Neural cell (in vitro differentiated cells): ENCODE results near the gene CMTM7. TPM values are rescaled to one million over a fixed set of nuclear protein-coding genes. Genes with fewer than 3 reads are reported as not detected.

Source experiments
- H2AFZ ChIP-seq: fragments of 200-600, 300-800 bp; sonication (generic), shearing (Covaris generic); 2 replicates; pipeline ENCODE4 v1.6.0; 2014; ENCODE audit warnings: low read depth, mild to moderate bottlenecking, antibody characterized with exemption, low read length, moderate library complexity
- H3F3A ChIP-seq: fragments of 200-600 bp; shearing (Covaris generic); 2 replicates; pipeline ENCODE4 v1.6.1; 2016; ENCODE audit warnings: mild to moderate bottlenecking, moderate library complexity, mixed read lengths, antibody characterized with exemption, low read length; ENCODE audit not compliant: insufficient read depth, poor library complexity, severe bottlenecking
- H3K27ac ChIP-seq: fragments of 200-600, 300-800 bp; sonication (generic), shearing (Covaris generic); 2 replicates; pipeline ENCODE4 v1.5.1; 2014; ENCODE audit warnings: mild to moderate bottlenecking, low read length, moderate library complexity
- H3K27me3 ChIP-seq: fragments of 300-800, 200-600 bp; sonication (generic), shearing (Covaris generic); 2 replicates; pipeline ENCODE4 v1.6.0; 2014; ENCODE audit warnings: mild to moderate bottlenecking, low read depth, low read length, moderate library complexity; ENCODE audit not compliant: insufficient read depth
- H3K36me3 ChIP-seq: fragments of 300-800, 200-600 bp; sonication (generic), shearing (Covaris generic); 2 replicates; pipeline ENCODE4 v1.5.1; 2014; ENCODE audit warnings: mild to moderate bottlenecking, antibody characterized with exemption, low read length, moderate library complexity; ENCODE audit not compliant: insufficient read depth
- H3K4me2 ChIP-seq: fragments of 300-800, 200-600 bp; sonication (generic), shearing (Covaris generic); 2 replicates; pipeline ENCODE4 v1.6.0; 2014; ENCODE audit warnings: mild to moderate bottlenecking, low read length
- H3K4me3 ChIP-seq: fragments of 300-800, 200-600 bp; sonication (generic), shearing (Covaris generic); 2 replicates; pipeline ENCODE4 v1.5.1; 2014; ENCODE audit warnings: mild to moderate bottlenecking, low read length, moderate library complexity
- H3K79me2 ChIP-seq: fragments of 200-600 bp; shearing (Covaris generic); replicated peaks from 2 replicates; pipeline ENCODE4 v1.6.0; 2014; ENCODE audit warnings: mild to moderate bottlenecking, low read length, moderate library complexity; ENCODE audit not compliant: insufficient read depth
- H3K9ac ChIP-seq: fragments of 300-800, 200-600 bp; sonication (generic), shearing (Covaris generic); 2 replicates; pipeline ENCODE4 v1.6.1; 2016; ENCODE audit warnings: mild to moderate bottlenecking, low read length, mixed read lengths
- H3K9me2 ChIP-seq: fragments of 200-600 bp; shearing (Covaris generic); 2 replicates; pipeline ENCODE4 v1.6.1; 2016; ENCODE audit warnings: mild to moderate bottlenecking, low read length, mixed read lengths; ENCODE audit not compliant: insufficient read depth
- H3K9me3 ChIP-seq: fragments of 200-600, 300-800 bp; sonication (generic), shearing (Covaris generic); 2 replicates; pipeline ENCODE4 v1.6.1; 2016; ENCODE audit warnings: mild to moderate bottlenecking, mixed run types, low read length, moderate library complexity, mixed read lengths
- H4K20me1 ChIP-seq: fragments of 200-600 bp; shearing (Covaris generic); 2 replicates; pipeline ENCODE4 v1.6.1; 2016; ENCODE audit warnings: mild to moderate bottlenecking, mixed run types; ENCODE audit not compliant: insufficient read depth
- EP300 ChIP-seq: fragments of 450-650 bp; conservative IDR thresholded peaks from 2 replicates; pipeline ENCODE4 v1.6.1; 2014; ENCODE audit warnings: antibody characterized with exemption, mild to moderate bottlenecking, moderate library complexity; ENCODE audit not compliant: poor library complexity, severe bottlenecking
- EZH2 ChIP-seq: fragments of 200-600, 300-800 bp; shearing (Covaris generic), sonication (generic); IDR thresholded peaks from 2 replicates; pipeline ENCODE4 v1.6.1; 2014; ENCODE audit warnings: antibody characterized with exemption, low read length, borderline replicate concordance, mild to moderate bottlenecking; ENCODE audit not compliant: insufficient read depth, poor library complexity, severe bottlenecking
- MXI1 ChIP-seq: fragments of 450-650 bp; conservative IDR thresholded peaks from 2 replicates; pipeline ENCODE4 v1.6.1; 2014; ENCODE audit warnings: antibody characterized with exemption, mild to moderate bottlenecking; ENCODE audit not compliant: poor library complexity, severe bottlenecking
- POLR2AphosphoS5 ChIP-seq: IDR thresholded peaks from 2 replicates; pipeline ENCODE4 v1.6.1; 2012
- RAD21 ChIP-seq: fragments of 450-650 bp; conservative IDR thresholded peaks from 2 replicates; pipeline ENCODE4 v1.6.1; 2014; ENCODE audit warnings: antibody characterized with exemption, mild to moderate bottlenecking, moderate library complexity
- REST ChIP-seq: IDR thresholded peaks from 2 replicates; pipeline ENCODE4 v1.6.1; 2012; ENCODE audit warnings: borderline replicate concordance
- SMC3 ChIP-seq: fragments of 450-650 bp; conservative IDR thresholded peaks from 2 replicates; pipeline ENCODE4 v1.6.1; 2014; ENCODE audit warnings: antibody characterized with exemption, mild to moderate bottlenecking, moderate library complexity; ENCODE audit not compliant: poor library complexity
- TAF1 ChIP-seq: IDR thresholded peaks from 2 replicates; pipeline ENCODE4 v1.6.1; 2012; ENCODE audit warnings: low read depth
- polyA plus RNA-seq: library from polyadenylated mRNA; depleted of rRNA; stranded (reverse); fragments of >200 nt; gene quantifications from 2 replicates; pipeline ENCODE4 v1.2.3, GENCODE V29; 2014
- TF ChIP-seq, protein P1 (sequence below): fragments of 450-650 bp; IDR thresholded peaks from 2 replicates; pipeline ENCODE4 v1.5.1; 2014; ENCODE audit warnings: antibody characterized with exemption, mild to moderate bottlenecking, moderate library complexity; ENCODE audit not compliant: poor library complexity, severe bottlenecking

The CMTM7 gene
- polyA plus RNA-seq, 1 donor from 2014 or later = 0.57 TPM

DNA sequence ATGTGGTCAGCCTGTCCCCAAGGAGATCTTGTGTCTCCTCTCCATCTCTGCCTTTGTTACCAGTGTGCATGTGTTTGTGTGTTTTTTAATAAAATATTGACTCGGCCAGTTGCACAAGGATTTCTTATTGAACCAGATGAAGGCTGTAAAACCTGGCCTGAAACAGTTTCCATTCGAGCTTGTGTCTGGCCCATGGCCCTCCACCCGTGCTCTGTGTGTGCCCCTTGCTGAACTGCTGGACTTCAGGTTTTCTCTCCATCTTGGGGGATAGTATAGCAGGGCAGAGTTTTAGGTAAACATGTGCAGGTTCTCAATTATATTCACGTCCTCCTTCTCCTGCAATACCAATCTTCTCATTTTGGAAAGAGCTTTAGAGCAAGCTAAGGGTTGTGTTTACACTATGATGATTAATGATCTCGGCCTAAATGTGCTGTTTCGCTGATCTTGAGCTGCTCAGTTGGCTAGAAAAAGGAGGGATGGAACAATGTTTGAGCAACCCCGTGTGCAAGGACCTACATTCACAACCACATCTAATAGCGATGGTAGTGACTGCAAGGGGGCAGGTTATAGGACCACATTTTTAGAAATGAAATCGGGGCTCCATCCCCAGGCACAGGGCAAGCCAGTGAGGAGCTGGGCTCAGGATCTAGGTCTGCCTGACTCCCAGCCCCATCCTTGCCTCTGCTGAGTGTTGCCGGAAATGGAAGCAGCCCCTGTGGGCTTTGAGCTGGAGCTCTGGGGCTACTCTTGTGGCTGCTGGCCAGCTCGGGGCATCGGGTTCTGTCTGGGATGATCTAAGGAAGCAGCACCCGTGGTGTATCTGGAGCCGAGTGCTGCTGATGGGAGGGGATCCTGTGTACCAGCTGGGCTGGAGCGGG, 63.3 kb downstream of the CMTM7 start:
- no peaks in the 10 kb centered on the region for H4K20me1 ChIP-seq
- no peaks in the 10 kb centered on the region for H3K27me3 ChIP-seq
- H3K9ac ChIP-seq = no peak overlapping the region
- H3K27ac ChIP-seq = no peak overlapping the region
- H3K4me3 ChIP-seq = no peak overlapping the region
- H3K4me2 ChIP-seq = no peak overlapping the region
- H3K79me2 ChIP-seq = no peaks in the 10 kb centered on the region
- H3F3A ChIP-seq = no peaks in the 10 kb centered on the region
- H3K36me3 ChIP-seq = no peaks in the 10 kb centered on the region
- TF ChIP-seq REST = no peak
- no peak for TF ChIP-seq SMC3
- TF ChIP-seq MXI1 = no peak
- no peak for TF ChIP-seq EZH2
- no peak for TF ChIP-seq RAD21
- no peak for TF ChIP-seq TAF1
- TF ChIP-seq POLR2AphosphoS5 = no peak
- TF ChIP-seq EP300 = no peak
- TF ChIP-seq, protein P1, sequence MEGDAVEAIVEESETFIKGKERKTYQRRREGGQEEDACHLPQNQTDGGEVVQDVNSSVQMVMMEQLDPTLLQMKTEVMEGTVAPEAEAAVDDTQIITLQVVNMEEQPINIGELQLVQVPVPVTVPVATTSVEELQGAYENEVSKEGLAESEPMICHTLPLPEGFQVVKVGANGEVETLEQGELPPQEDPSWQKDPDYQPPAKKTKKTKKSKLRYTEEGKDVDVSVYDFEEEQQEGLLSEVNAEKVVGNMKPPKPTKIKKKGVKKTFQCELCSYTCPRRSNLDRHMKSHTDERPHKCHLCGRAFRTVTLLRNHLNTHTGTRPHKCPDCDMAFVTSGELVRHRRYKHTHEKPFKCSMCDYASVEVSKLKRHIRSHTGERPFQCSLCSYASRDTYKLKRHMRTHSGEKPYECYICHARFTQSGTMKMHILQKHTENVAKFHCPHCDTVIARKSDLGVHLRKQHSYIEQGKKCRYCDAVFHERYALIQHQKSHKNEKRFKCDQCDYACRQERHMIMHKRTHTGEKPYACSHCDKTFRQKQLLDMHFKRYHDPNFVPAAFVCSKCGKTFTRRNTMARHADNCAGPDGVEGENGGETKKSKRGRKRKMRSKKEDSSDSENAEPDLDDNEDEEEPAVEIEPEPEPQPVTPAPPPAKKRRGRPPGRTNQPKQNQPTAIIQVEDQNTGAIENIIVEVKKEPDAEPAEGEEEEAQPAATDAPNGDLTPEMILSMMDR = no peak
- H3K9me2 ChIP-seq = no peaks in the 10 kb centered on the region
- no peak overlapping the region for H2AFZ ChIP-seq
- H3K9me3 ChIP-seq = no peaks in the 10 kb centered on the region

DNA sequence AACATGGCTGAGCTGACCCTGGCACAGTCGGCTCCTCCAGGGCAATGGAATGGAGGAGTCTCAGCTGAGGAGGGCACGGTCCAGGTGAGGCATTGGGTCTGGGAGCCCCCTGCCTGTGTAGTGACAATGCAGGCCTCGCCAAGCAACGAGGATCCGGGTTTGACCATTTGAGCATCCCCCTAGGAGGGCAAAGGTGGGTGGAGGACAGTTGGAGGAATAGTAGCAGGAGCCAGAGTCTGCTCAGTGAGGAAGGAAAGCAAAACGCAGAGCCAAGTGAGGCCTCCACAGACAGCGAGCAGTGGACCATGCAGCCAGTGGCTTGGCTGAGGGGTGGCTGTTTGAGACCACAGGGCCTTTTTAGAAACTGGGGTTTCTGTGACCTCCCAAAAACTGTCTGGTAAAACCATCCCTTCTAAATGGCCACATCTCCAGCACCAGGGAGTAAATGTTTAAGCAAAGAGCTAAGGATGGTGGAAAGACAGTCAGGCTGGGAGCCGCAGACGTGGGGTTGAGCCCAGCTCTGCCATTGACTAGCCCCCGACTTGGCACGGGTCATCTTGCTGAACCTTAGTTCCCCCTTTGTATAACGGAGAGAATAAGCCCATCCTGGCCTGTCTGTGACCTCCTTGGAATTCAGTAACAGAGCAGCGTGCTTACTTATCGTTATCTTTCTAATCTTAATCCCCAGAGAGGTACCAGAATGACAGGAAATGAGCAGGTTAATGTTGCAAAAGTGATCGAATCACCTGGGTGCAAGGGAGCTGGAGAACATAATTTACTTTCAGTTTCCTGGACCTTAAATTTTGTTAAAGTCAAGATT, 64.2 kb downstream of the CMTM7 start:
- H3K27me3 ChIP-seq = no peaks in the 10 kb centered on the region
- no peak overlapping the region for H3K27ac ChIP-seq
- no peak overlapping the region for H2AFZ ChIP-seq
- H3K9me2 ChIP-seq = no peaks in the 10 kb centered on the region
- no peaks in the 10 kb centered on the region for H3K79me2 ChIP-seq
- no peak overlapping the region for H3K4me2 ChIP-seq
- no peaks in the 10 kb centered on the region for H3F3A ChIP-seq
- no peaks in the 10 kb centered on the region for H4K20me1 ChIP-seq
- H3K9ac ChIP-seq = no peak overlapping the region
- H3K9me3 ChIP-seq = no peaks in the 10 kb centered on the region
- TF ChIP-seq, protein P1 = no peak
- TF ChIP-seq EP300 (no peak), POLR2AphosphoS5 (no peak), MXI1 (no peak), REST (no peak), EZH2 (no peak), SMC3 (no peak), RAD21 (no peak), TAF1 (no peak)
- no peaks in the 10 kb centered on the region for H3K36me3 ChIP-seq
- no peak overlapping the region for H3K4me3 ChIP-seq
